ENCODE measurements around the gene RAB6B. TPM values are rescaled to one million over a fixed set of nuclear protein-coding genes. Genes with fewer than 3 reads are reported as not detected.

RAB6B gene
- total RNA-seq, 6 experiments from 2014 or later: 0.09 to 0.60 (median 0.36) TPM

DNA sequence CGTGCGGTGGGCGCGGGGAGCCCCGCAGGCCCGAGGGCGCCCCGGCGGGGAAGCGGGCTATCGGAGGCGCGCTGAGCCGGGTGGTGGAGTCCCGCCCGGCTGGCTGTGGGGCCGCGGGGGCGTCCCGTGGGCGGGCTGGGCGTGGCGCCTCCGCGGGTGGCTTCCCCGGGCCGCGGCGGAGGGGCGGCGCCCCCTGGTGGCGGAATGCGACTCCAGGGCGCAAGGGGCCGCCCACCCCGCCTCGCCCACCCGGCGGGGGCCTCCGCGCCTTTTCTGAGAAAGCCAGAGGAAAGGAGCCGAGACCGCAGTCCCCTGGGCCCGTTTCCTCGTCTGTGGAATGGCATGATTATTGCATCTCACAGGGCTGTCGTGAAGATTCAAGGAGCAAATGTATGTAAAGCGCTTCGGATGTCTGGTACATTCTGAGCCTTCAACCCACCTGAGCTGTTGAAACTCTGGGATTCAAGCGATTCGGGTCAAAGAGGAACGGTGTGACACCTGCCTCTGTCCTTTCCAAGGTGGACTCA is 31.9 kb upstream of the RAB6B start:
- H3K27ac ChIP-seq: no peak overlapping the region
- peaks cover 0 to 10% (median 3%) of the 10 kb centered on the region in 4 donors for H3K4me1 ChIP-seq
- peak in 2 of 3 donors; percentile 63 to 65 for DNase-seq
- no peaks in the 10 kb centered on the region for H3K9me3 ChIP-seq
- peak overlapping the region; percentile 42 to 51 (median 50) for H3K4me3 ChIP-seq
- TF ChIP-seq POLR2A (IDR thresholded peaks at IDR 0.05): no peak
- TF ChIP-seq, protein P1, sequence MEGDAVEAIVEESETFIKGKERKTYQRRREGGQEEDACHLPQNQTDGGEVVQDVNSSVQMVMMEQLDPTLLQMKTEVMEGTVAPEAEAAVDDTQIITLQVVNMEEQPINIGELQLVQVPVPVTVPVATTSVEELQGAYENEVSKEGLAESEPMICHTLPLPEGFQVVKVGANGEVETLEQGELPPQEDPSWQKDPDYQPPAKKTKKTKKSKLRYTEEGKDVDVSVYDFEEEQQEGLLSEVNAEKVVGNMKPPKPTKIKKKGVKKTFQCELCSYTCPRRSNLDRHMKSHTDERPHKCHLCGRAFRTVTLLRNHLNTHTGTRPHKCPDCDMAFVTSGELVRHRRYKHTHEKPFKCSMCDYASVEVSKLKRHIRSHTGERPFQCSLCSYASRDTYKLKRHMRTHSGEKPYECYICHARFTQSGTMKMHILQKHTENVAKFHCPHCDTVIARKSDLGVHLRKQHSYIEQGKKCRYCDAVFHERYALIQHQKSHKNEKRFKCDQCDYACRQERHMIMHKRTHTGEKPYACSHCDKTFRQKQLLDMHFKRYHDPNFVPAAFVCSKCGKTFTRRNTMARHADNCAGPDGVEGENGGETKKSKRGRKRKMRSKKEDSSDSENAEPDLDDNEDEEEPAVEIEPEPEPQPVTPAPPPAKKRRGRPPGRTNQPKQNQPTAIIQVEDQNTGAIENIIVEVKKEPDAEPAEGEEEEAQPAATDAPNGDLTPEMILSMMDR (IDR thresholded peaks at IDR 0.05): peak; percentile 60 to 92 (median 68)
- ATAC-seq: peak; percentile 82 to 92 (median 88)
- intact Hi-C loops (cut with DNase I): no loop called here
- WGBS (ENCODE audit: insufficient coverage, low coverage, low lambda C conversion rate, missing lambda C conversion rate): 11% methylated on average over 8 of the region's 51 CpGs
- no peaks in the 10 kb centered on the region for H3K27me3 ChIP-seq
- H3K36me3 ChIP-seq: no peaks in the 10 kb centered on the region

DNA sequence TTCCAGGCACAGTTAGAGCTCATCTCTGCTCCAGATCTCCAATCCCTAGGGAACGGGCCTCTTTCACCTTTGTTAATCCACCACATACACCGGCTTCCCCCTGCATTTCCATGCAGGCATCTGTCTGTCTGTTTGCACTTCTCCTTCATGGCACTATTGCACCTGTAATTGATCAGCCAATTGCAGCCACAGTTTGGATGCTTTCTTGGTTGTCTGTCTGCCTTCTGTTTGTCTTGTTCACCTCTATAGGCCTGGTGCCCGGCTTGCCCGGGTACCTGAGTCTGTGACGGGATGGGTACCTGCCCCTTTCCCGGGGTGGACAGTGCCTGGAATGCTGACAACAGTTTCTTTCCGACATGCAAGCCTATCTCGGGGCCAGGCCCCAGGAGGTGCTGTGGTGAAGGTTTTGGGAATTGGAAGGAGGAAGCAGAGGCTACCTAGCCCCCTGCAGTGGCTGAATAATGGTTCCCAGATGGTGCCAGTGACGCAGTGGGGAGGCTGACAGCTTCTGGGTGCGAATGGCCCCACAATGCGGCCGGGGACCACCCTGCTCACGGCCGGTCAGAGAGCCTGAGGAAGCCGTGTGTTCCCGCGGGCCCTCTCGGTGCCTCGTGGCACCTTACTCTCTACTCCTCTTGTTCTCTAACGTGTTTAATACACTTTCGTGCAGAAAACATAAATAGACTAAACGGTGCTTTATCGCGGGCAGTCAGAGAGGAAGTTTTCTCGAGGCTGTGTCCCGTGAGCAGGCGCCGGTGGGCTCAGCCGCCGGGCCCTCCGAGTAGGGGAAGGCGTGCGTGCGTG is 31.3 kb upstream of the RAB6B start:
- no peak for TF ChIP-seq POLR2A (IDR thresholded peaks at IDR 0.05)
- TF ChIP-seq, protein P1 (IDR thresholded peaks at IDR 0.05): peak in 1 of 4 donors; percentile 8
- DNase-seq (peak in 1 of 3 donors; percentile 51), ATAC-seq (peak; percentile 31 to 59 (median 42))
- Histone ChIP-seq H3K4me3 (peak overlapping the region; percentile 42 to 51 (median 50)), H3K27me3 (no peaks in the 10 kb centered on the region), H3K36me3 (no peaks in the 10 kb centered on the region), H3K27ac (no peak overlapping the region), H3K9me3 (no peaks in the 10 kb centered on the region), H3K4me1 (peaks cover 0 to 10% (median 3%) of the 10 kb centered on the region in 4 donors)
- 72% methylated on average over 3 of the region's 34 CpGs for WGBS (ENCODE audit: insufficient coverage, low coverage, low lambda C conversion rate, missing lambda C conversion rate)
- intact Hi-C loops (cut with DNase I): no loop called here

DNA sequence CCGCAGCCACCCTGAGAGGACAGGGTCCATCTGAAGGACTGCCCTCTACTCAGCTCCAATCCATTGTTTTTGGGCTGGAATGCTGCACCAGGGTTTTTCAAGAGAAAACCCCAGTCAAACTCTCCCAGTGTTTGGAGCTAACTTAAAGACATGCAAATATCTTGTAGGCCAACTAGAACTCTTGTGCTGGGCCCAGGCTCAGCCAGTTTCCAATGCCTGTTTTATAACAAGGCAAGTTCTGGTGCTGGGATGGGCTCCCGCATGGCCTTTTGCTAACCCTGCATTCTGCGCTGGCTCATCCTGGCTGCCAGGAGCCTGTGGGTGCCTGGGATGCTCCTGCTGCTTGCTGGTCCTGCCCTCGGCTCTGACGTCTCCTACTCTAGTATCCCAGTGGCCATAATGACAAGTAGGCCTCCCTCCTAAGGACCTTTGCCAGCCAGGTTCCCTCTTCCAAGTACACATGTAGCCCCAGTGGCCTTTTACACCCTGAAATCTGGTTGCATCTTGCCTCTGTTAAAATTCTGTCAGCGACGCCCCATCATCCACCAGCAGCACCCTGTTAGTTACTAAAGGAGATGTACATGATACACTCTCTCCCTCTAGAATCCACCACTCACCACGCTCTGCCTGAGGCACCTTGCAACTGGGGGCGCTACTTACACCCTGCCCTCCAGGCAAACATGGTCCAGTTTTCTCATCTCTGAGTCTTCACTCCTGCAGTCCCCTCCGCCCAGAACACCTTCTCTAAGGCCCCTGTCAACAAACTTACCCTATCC is 30.5 kb upstream of the RAB6B start:
- Histone ChIP-seq H3K36me3 (no peaks in the 10 kb centered on the region), H3K27ac (no peak overlapping the region), H3K4me3 (no peak overlapping the region), H3K4me1 (peaks cover 0 to 10% (median 3%) of the 10 kb centered on the region in 4 donors), H3K9me3 (no peaks in the 10 kb centered on the region), H3K27me3 (no peaks in the 10 kb centered on the region)
- TF ChIP-seq POLR2A (IDR thresholded peaks at IDR 0.05): no peak
- TF ChIP-seq, protein P1 (IDR thresholded peaks at IDR 0.05): no peak
- DNase-seq (no peak), ATAC-seq (no peak)
- intact Hi-C loops (cut with DNase I): no loop called here
- WGBS (ENCODE audit: insufficient coverage, low coverage, low lambda C conversion rate, missing lambda C conversion rate): 100% methylated on average over 3 of the region's 10 CpGs

- Histone ChIP-seq H3K27me3 (no peaks in the 10 kb centered on the region), H3K36me3 (no peaks in the 10 kb centered on the region), H3K27ac (no peak overlapping the region), H3K4me1 (peaks cover 0 to 10% (median 3%) of the 10 kb centered on the region in 4 donors), H3K9me3 (no peaks in the 10 kb centered on the region), H3K4me3 (no peak overlapping the region)
- TF ChIP-seq POLR2A (IDR thresholded peaks at IDR 0.05): no peak
- TF ChIP-seq, protein P1 (IDR thresholded peaks at IDR 0.05): no peak
- ATAC-seq: no peak
- WGBS (ENCODE audit: insufficient coverage, low coverage, low lambda C conversion rate, missing lambda C conversion rate): 46% methylated on average over 4 of the region's 4 CpGs
- intact Hi-C loops (cut with DNase I): no loop called here
- DNase-seq: no peak
Measured at GRCh38 chr3:133924041-133924440, 28.4 kb upstream of the RAB6B start.

All from right lobe of liver (tissue), 6 donors.